MCF 10A (cell line): ENCODE data around the gene TRIM5. TPM values are rescaled to one million over a fixed set of nuclear protein-coding genes. Genes with fewer than 3 reads are reported as not detected.

Experiments
- BruUV-seq: library from RNA; stranded (reverse); fragments of 400-500 nt; replicated peaks from 2 replicates; lab custom pipeline; 2021; lab: Mats Ljungman, UMichigan
- CTCF ChIA-PET: fragments of 300-600 bp; sonication (Branson Sonifier 250); formaldehyde crosslinking; extraction: SDS; loops from one replicate; lab custom pipeline; 2021; ENCODE audit warnings: antibody characterized with exemption, inconsistent platforms; lab: Yijun Ruan, JAX
- POLR2A ChIA-PET: fragments of 300-600, 350-650 bp; sonication (Branson Sonifier 250); formaldehyde crosslinking; extraction: SDS; loops from one replicate; lab custom pipeline; 2020; ENCODE audit warnings: antibody characterized with exemption, inconsistent platforms; lab: Yijun Ruan, JAX
- DNase-seq: peaks from one replicate; pipeline ENCODE4 v3.0.0-alpha.2; 2018; ENCODE audit not compliant: unreplicated experiment
- H3K27ac Mint-ChIP-seq: one replicate; pipeline ENCODE4 v1.8.0; 2022; ENCODE audit warnings: mild to moderate bottlenecking, low read depth, mixed read lengths; ENCODE audit not compliant: unreplicated experiment
- H3K27me3 Mint-ChIP-seq: one replicate; pipeline ENCODE4 v1.8.0; 2022; ENCODE audit warnings: mixed read lengths; ENCODE audit not compliant: insufficient read depth, unreplicated experiment
- H3K36me3 Mint-ChIP-seq: one replicate; pipeline ENCODE4 v1.8.0; 2022; ENCODE audit warnings: mild to moderate bottlenecking, moderate library complexity, mixed read lengths; ENCODE audit not compliant: insufficient read depth, unreplicated experiment
- H3K4me1 Mint-ChIP-seq: one replicate; pipeline ENCODE4 v1.8.0; 2022; ENCODE audit warnings: mixed read lengths; ENCODE audit not compliant: insufficient read depth, unreplicated experiment
- H3K4me3 Mint-ChIP-seq: one replicate; pipeline ENCODE4 v1.8.0; 2022; ENCODE audit warnings: mild to moderate bottlenecking, moderate library complexity, mixed read lengths; ENCODE audit not compliant: unreplicated experiment
- H3K9me3 Mint-ChIP-seq: one replicate; pipeline ENCODE4 v1.8.0; 2022; ENCODE audit warnings: mixed read lengths; ENCODE audit not compliant: unreplicated experiment
- CTCF ChIP-seq: fragments of 200-600 bp; IDR thresholded peaks from one replicate; pipeline ENCODE4 v1.8.0; 2022; ENCODE audit warnings: antibody characterized with exemption, mild to moderate bottlenecking; ENCODE audit not compliant: unreplicated experiment
- intact Hi-C: fragments of 100-400 bp; cut with micrococcal nuclease; formaldehyde crosslinking; loops from 2 replicates; pipeline ENCODE4 v1.14.1; 2022
- total RNA-seq: library from RNA; stranded (reverse); gene quantifications from 2 replicates; pipeline ENCODE4 v1.2.3, GENCODE V29; 2022

TRIM5 gene
- total RNA-seq, 1 experiment from 2014 or later: 27.9 TPM

- BruUV-seq: no TSS peak
Measured at GRCh38 chr11:5698281-5698680, 13.4 kb upstream of the TRIM5 start.

GRCh38 chr11:5696210-5696609 is 11.3 kb upstream of the TRIM5 start:
- no peaks in the 10 kb centered on the region for H3K9me3 Mint-ChIP-seq
- DNase-seq: no peak
- peaks cover 21% of the 10 kb centered on the region for H3K4me1 Mint-ChIP-seq
- ChIA-PET CTCF (interaction anchor here (0.6 kb wide), 1 partner anchor 15 kb away, joined by 3 read pairs; no protein-coding TSS in a partner anchor), POLR2A (no interaction called here)
- H3K27ac Mint-ChIP-seq: no peak overlapping the region
- H3K4me3 Mint-ChIP-seq: no peak overlapping the region
- H3K27me3 Mint-ChIP-seq: no peaks in the 10 kb centered on the region
- BruUV-seq: no TSS peak
- no peak for TF ChIP-seq CTCF
- peaks cover 51% of the 10 kb centered on the region for H3K36me3 Mint-ChIP-seq
- intact Hi-C loops: no loop called here

More at GRCh38 chr11:5698281-5698680, 13.4 kb upstream of the TRIM5 start:
- Mint-ChIP-seq H3K27ac (no peak overlapping the region), H3K4me3 (no peak overlapping the region), H3K4me1 (peaks cover 9% of the 10 kb centered on the region), H3K9me3 (no peaks in the 10 kb centered on the region), H3K27me3 (no peaks in the 10 kb centered on the region), H3K36me3 (peaks cover 40% of the 10 kb centered on the region)
- CTCF ChIA-PET: interaction anchor here (0.7 to 1.3 kb wide), 2 partner anchors 10 to 93 kb away, joined by 3 read pairs; no protein-coding TSS in a partner anchor
- POLR2A ChIA-PET: no interaction called here
- DNase-seq: no peak
- no peak for TF ChIP-seq CTCF
- intact Hi-C loops: no loop called here

GRCh38 chr11:5695580-5695979 is 10.7 kb upstream of the TRIM5 start:
- ChIA-PET CTCF (interaction anchor here (0.6 to 1.3 kb wide), 2 partner anchors 11 to 15 kb away, joined by 3 read pairs; partner anchors contain the start of gene TRIM5), POLR2A (no interaction called here)
- Mint-ChIP-seq H3K4me1 (peaks cover 27% of the 10 kb centered on the region), H3K4me3 (no peak overlapping the region), H3K27ac (no peak overlapping the region), H3K36me3 (peaks cover 48% of the 10 kb centered on the region), H3K27me3 (no peaks in the 10 kb centered on the region), H3K9me3 (no peaks in the 10 kb centered on the region)
- no peak for TF ChIP-seq CTCF
- intact Hi-C loops: no loop called here
- BruUV-seq: no TSS peak
- DNase-seq: no peak

- TF ChIP-seq CTCF: no peak
- Mint-ChIP-seq H3K9me3 (no peaks in the 10 kb centered on the region), H3K4me3 (no peak overlapping the region), H3K27ac (no peak overlapping the region), H3K27me3 (no peaks in the 10 kb centered on the region), H3K4me1 (peaks cover 36% of the 10 kb centered on the region), H3K36me3 (peaks cover 39% of the 10 kb centered on the region)
- DNase-seq: no peak
- intact Hi-C loops: no loop called here
- POLR2A ChIA-PET: no interaction called here
- no TSS peak for BruUV-seq
- CTCF ChIA-PET: interaction anchor here (1.3 kb wide), 1 partner anchor 10 kb away, joined by 3 read pairs; the partner anchor contains the start of gene TRIM5
Measured at GRCh38 chr11:5694642-5695041, 9.8 kb upstream of the TRIM5 start.
